Measurements from ENCODE around the gene SPAG16.

DNA sequence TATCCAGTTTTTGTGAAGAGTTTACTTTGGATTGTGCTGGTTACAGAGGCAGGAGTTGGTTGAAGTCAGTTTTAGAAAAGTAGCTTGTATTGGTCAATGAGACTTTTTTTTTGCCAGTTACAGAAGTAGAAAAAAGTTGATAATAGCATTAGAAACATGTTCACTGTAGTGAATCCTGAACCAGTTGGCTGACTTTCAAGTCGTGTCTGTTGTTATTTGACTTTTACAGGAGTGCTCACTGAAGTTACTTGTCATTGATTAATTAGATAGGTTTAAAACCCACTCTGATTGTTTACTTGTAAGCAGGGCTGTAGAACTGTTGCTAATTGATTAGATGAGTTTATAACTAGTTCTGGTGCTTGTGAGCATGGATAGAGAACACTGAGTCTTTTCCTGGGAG, 814.5 kb downstream of the SPAG16 start:
- TF ChIP-seq EZH2 (IDR thresholded peaks at IDR 0.05), result no peak
- TF ChIP-seq POLR2AphosphoS5 (IDR thresholded peaks at IDR 0.05; ENCODE audit: borderline replicate concordance, low read depth, low read length), result no peak
- no peak for TF ChIP-seq FOXP2 (optimal IDR thresholded peaks at IDR 0.05; ENCODE audit: control extremely low read depth, extremely low read length, insufficient read depth)
